T-helper 2 cell treated with Interferon-gamma antibody and Interleukin-4, amounts not matched to agents 100 ng/mL and 5 ng/mL, for 36 hours (primary cell): Measurements from ENCODE around the gene PCED1B. TPM values are rescaled to one million over a fixed set of nuclear protein-coding genes. Genes with fewer than 3 reads are reported as not detected.

Experiments
- total RNA-seq: library from RNA; stranded (reverse); gene quantifications from 2 replicates; pipeline ENCODE4 v1.2.3, GENCODE V29; 2022

The PCED1B gene
- total RNA-seq, 1 donor from 2014 or later, result 38.8 TPM

Other genes with a start within 250 kb of the PCED1B start
- gene AMIGO2, start 338 bp downstream of the PCED1B start, total RNA-seq, result 5.1 and 5.3 TPM in 2 replicates